Fibroblast of upper back skin (primary cell): Measurements from ENCODE around the gene NAA40.

ENCODE experiments used
- DNase-seq: peaks from one replicate; pipeline ENCODE4 v3.0.0-alpha.2; 2013

Gene NAA40

GRCh38 chr11:63913866-63914830, 24.7 kb upstream of the NAA40 start:
- no peak for DNase-seq

GRCh38 chr11:63914896-63915691, 23.7 kb upstream of the NAA40 start:
- DNase-seq, result peak; percentile 43

GRCh38 chr11:63915961-63916836, 22.6 kb upstream of the NAA40 start:
- peak; percentile 39 for DNase-seq

- peak; percentile 86 for DNase-seq
Measured at GRCh38 chr11:63916837-63917691, 21.7 kb upstream of the NAA40 start, which contains the start of gene RCOR2. Gene RCOR2, minus strand, starts transcription at chr11:63917164. Its CDS starts 708 bp downstream, at chr11:63916456.

GRCh38 chr11:63917692-63918506, 20.9 kb upstream of the NAA40 start:
- DNase-seq, result peak; percentile 66

- peak; percentile 62 for DNase-seq
Measured at GRCh38 chr11:63918507-63919191, 20.2 kb upstream of the NAA40 start.

GRCh38 chr11:63919267-63920125, 19.3 kb upstream of the NAA40 start:
- peak; percentile 51 for DNase-seq

- peak; percentile 33 for DNase-seq
Measured at GRCh38 chr11:63920126-63920938, 18.5 kb upstream of the NAA40 start.

- DNase-seq, result peak; percentile 23
Measured at GRCh38 chr11:63920939-63921417, 17.8 kb upstream of the NAA40 start.

GRCh38 chr11:63922673-63923192, 16.1 kb upstream of the NAA40 start:
- DNase-seq, result no peak

GRCh38 chr11:63923319-63923718, 15.5 kb upstream of the NAA40 start:
- no peak for DNase-seq

GRCh38 chr11:63929616-63930015, 9.2 kb upstream of the NAA40 start:
- no peak for DNase-seq

- DNase-seq, result no peak
Measured at GRCh38 chr11:63931045-63931444, 7.8 kb upstream of the NAA40 start.

- DNase-seq, result no peak
Measured at GRCh38 chr11:63931876-63932275, 6.9 kb upstream of the NAA40 start.

GRCh38 chr11:63933459-63933858, 5.3 kb upstream of the NAA40 start:
- peak; percentile 27 for DNase-seq

- DNase-seq, result no peak
Measured at GRCh38 chr11:63937713-63938478, 906 bp upstream of the NAA40 start.

- DNase-seq, result no peak
Measured at GRCh38 chr11:63939397-63939891, 642 bp downstream of the NAA40 start.
